HG03575 (cell line): ENCODE measurements around the gene WIPF2.
"Not testable (repeated sequence)": the region's sequence is repeated elsewhere in the genome, so short reads cannot be mapped to it uniquely, and the experiment has no call there.

Experiments
- ATAC-seq: cut with Tn5 transposase; IDR thresholded peaks from one replicate; pipeline ENCODE4 v1.9.1; 2021; ENCODE audit not compliant: unreplicated experiment, insufficient number of reproducible peaks, low FRiP score; ENCODE audit errors: extremely low read depth

WIPF2 gene

GRCh38 chr17:40190197-40191021, 28.7 kb upstream of the WIPF2 start:
- no peak for ATAC-seq

- no peak for ATAC-seq
Observed at GRCh38 chr17:40191237-40192208, 27.6 kb upstream of the WIPF2 start.

GRCh38 chr17:40192961-40193360, 26.1 kb upstream of the WIPF2 start:
- no peak for ATAC-seq

GRCh38 chr17:40194821-40195220, 24.3 kb upstream of the WIPF2 start:
- ATAC-seq: no peak

GRCh38 chr17:40197550-40197949, 21.6 kb upstream of the WIPF2 start:
- no peak for ATAC-seq

- ATAC-seq: not testable (repeated sequence)
Observed at GRCh38 chr17:40197965-40198456, 21.1 kb upstream of the WIPF2 start.

GRCh38 chr17:40198576-40198975, 20.5 kb upstream of the WIPF2 start:
- ATAC-seq: no peak

- no peak for ATAC-seq
Observed at GRCh38 chr17:40203131-40203530, 16.0 kb upstream of the WIPF2 start.

GRCh38 chr17:40206193-40206592, 12.9 kb upstream of the WIPF2 start:
- ATAC-seq: not testable (repeated sequence)

- no peak for ATAC-seq
Observed at GRCh38 chr17:40209404-40210093, 9.6 kb upstream of the WIPF2 start.

GRCh38 chr17:40213914-40214313, 5.2 kb upstream of the WIPF2 start:
- not testable (repeated sequence) for ATAC-seq

- ATAC-seq: no peak
Observed at GRCh38 chr17:40218006-40218739, 931 bp upstream of the WIPF2 start.

- no peak for ATAC-seq
Observed at GRCh38 chr17:40219594-40220338, 662 bp downstream of the WIPF2 start.

GRCh38 chr17:40224718-40225550, 5.8 kb downstream of the WIPF2 start:
- ATAC-seq: no peak

GRCh38 chr17:40229146-40229545, 10.0 kb downstream of the WIPF2 start:
- not testable (repeated sequence) for ATAC-seq

GRCh38 chr17:40230670-40231069, 11.6 kb downstream of the WIPF2 start:
- ATAC-seq: no peak

GRCh38 chr17:40231928-40232327, 12.8 kb downstream of the WIPF2 start:
- not testable (repeated sequence) for ATAC-seq
